Astrocyte (in vitro differentiated cells and primary cell): Measurements from ENCODE around the gene SLC25A47.

Experiments used
- EZH2 ChIP-seq: IDR thresholded peaks from 2 replicates; pipeline ENCODE4 v1.6.1; 2012; ENCODE audit warnings: mild to moderate bottlenecking, low read length, inconsistent platforms; ENCODE audit not compliant: insufficient read depth
- TF ChIP-seq, protein P1 (sequence below): IDR thresholded peaks from 2 replicates; pipeline ENCODE4 v1.5.1; 2011; ENCODE audit warnings: low read depth, mild to moderate bottlenecking, inconsistent platforms, low read length, moderate library complexity; ENCODE audit not compliant: insufficient read depth

DNA sequence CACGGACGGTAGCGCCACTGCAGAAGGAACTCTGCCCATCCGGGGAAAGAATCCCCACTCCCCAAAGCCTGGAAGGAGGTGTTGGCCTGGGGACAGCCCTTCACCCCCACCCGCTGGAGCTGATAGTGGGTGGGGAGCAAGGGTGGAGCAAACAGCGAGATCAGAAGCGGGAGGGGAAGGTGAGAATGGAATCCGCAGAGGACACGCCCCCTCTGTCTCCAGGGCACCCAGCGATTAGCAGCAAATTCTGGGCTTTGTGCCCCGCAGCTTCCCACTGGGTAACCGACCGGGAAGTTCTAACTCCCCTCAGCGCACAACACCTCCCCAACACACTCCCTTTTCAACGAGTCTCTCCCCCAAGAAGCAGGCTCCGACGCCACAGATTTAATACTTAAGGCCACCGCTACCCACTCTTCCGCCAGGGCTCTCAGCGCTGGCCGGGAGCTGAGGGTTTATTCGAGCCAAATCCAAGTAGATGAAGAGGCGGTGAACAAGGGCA, 18.3 kb upstream of the SLC25A47 start:
- TF ChIP-seq, protein P1, sequence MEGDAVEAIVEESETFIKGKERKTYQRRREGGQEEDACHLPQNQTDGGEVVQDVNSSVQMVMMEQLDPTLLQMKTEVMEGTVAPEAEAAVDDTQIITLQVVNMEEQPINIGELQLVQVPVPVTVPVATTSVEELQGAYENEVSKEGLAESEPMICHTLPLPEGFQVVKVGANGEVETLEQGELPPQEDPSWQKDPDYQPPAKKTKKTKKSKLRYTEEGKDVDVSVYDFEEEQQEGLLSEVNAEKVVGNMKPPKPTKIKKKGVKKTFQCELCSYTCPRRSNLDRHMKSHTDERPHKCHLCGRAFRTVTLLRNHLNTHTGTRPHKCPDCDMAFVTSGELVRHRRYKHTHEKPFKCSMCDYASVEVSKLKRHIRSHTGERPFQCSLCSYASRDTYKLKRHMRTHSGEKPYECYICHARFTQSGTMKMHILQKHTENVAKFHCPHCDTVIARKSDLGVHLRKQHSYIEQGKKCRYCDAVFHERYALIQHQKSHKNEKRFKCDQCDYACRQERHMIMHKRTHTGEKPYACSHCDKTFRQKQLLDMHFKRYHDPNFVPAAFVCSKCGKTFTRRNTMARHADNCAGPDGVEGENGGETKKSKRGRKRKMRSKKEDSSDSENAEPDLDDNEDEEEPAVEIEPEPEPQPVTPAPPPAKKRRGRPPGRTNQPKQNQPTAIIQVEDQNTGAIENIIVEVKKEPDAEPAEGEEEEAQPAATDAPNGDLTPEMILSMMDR = no peak
- TF ChIP-seq EZH2 = no peak
